Endometrium (tissue), 2 donors: ENCODE measurements around the gene WASHC4.

Experiments
- FAIRE-seq: peaks from 2 replicates; lab custom pipeline; 2012; peaks lifted over from hg19 to GRCh38; lab: Jason Lieb, UNC
- donor health status: control.
- donor health status: control.

WASHC4 gene

DNA sequence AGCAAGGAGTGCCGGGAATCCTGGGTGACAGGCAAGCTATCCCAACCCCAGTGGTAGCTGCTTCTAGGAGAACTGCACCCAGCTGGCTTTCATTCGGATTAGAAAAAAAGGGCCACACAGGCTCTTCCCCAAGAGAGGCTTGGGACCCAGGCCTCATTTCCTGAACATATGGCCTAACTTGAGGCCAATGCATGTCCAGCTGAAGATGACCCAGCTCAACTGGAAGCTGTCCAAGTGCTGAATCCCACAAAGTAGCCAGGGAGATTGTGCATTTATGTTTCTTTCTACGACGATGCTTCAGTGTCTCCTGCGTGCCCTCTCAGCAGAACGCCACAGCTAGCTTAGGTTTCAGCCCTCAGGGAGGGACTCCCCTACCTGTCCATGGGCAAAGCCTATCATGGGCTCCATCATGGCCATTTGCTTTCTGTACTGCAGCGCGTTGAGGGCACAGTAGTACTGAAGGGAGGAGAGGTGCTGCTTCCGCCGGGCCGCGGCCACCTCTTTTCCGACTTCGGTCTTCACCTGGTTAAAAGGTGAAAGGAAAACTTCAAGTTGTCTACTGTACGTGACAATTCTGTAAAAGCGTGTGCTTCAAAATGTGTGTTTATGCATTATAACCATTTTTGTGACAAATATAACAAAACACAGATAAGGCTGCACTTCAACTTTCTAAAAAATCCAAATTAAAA is 99.3 kb downstream of the WASHC4 start:
- FAIRE-seq = no peak

DNA sequence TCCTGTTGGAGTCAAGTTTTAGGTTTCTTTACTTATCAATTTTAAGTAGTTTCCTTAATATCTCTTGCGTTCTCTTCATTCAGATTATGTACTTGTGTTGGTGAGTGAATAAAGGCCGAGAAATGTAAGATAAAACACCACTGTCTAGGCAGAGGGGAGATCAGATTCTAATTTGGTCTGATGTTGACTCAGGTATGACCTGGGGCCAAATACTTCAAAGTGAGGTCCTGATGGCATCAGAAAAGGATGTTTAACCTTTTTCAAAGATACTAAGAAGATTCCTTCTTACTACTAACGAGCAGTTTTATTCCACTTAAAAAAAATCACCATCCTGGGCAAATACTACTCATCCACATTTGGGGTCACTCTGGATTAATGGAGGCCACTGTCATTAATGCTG is 101.6 kb downstream of the WASHC4 start:
- FAIRE-seq = no peak

GRCh38 chr12:105212438-105212837 is 104.9 kb downstream of the WASHC4 start:
- no peak for FAIRE-seq

GRCh38 chr12:105214148-105214547 is 106.6 kb downstream of the WASHC4 start:
- FAIRE-seq = no peak

DNA sequence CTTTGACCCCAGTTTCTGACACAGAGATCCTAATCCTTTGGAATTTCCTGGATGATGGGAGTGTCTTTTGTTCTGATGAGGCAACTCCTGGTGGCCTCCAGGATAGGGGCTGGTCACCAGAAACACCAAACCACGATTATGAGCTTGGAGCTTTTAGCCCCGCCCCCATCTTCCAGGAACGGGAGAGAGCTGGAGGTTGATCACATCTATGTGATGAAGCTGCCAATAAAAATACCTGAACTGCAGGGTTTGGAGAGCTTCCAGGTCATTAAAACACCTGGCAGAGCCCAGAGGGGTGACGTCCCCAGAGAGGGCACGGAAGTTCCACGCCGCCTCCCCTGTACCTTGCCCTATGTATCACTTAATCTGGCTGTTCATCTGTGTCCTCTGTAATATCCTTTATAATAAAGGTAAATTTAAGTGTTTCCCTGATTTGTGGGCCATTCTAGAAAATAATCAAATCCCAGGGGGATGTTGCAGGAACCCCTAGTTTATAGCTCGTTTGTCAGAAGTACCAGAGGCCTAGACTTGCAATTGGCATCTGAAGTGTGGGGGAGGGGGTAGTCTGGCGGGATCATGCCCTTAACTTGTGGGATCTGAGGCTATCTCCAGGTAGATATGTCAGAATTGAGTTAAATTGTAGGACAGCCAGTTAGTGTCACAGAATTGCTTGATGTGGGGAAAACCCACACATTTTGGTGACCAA is 107.3 kb downstream of the WASHC4 start:
- FAIRE-seq = no peak

DNA sequence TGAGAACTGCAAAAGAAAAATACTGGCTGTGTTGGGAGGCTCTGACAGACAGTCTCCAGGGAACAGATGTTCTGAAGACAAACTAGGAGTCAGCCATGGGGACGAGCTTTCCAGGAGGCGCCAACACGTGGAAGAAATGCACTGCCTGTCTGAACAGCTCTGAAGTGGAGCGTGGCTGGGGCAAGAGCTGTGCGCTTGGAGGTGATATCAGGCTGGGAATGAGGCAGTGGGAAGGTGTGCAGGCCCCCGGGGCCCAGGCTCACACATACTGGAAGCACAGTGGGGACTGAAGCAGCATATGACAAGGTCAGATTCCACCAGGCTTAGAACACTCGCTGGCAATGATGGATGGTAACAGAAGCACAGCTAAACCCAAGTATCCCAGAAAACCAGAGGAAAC is 110.9 kb downstream of the WASHC4 start:
- FAIRE-seq = no peak
